Measurements from ENCODE around the gene GFOD1. TPM values are rescaled to one million over a fixed set of nuclear protein-coding genes. Genes with fewer than 3 reads are reported as not detected.

The GFOD1 gene
- total RNA-seq, 1 experiment from 2014 or later: 0.62 TPM

DNA sequence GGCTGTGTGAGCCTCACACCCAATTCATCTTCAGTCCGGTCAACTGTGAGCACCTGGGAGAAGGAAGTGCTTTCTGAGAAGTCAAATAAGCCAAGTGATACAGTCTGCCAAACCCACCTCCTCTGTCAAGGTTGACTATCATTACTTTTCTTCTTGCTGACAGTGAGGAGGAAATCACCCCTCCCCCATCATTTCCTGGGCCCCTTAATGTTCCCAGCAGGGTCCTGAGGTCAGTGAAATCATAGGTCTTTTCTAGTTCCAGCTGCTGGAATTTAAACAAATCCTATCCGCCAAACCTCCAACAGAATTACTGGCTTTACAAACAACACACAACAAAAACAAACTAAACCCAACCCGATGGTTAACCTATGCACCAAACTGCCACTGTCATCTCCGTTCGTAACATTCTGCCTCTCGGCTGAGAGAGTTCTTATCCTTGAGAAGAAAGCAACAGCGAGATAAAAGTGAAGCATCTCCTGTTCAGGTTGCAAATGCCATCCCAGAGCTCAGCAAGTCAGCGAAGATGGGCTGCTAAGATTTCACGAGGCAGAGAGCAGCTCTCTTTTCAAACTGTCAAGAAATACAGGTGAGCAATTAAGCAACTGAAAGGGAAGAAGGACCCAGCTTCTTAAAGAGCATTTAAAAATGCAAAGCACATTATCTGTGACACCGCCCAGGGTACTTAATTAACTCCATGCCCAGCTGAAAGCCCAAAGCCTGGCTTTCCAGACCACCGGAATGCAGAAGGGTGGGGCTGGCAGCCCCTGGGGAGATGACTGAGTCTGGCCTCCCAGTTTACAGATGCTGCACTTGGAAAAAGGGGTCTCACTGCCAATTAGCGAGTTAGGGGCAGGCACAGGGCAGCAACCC is 24.7 kb downstream of the GFOD1 start:
- ChIA-PET POLR2A (no interaction called here), CTCF (no interaction called here)
- Histone ChIP-seq H3K27ac (ENCODE audit: low read length) (no peak overlapping the region), H3K4me1 (ENCODE audit: control insufficient read depth, insufficient read depth, low read length) (no peaks in the 10 kb centered on the region), H3K4me3 (ENCODE audit: low read depth in 2 of 2, low read length in 2 of 2) (no peak overlapping the region), H3K27me3 (ENCODE audit: control insufficient read depth, insufficient read depth, low read length) (peaks cover under 1% of the 10 kb centered on the region), H3K9me3 (ENCODE audit: control insufficient read depth, insufficient read depth, low read depth, low read length) (no peaks in the 10 kb centered on the region), H3K36me3 (ENCODE audit: control insufficient read depth, insufficient read depth, low read length) (no peaks in the 10 kb centered on the region)
- intact Hi-C loops (cut with micrococcal nuclease; ENCODE audit: unreplicated experiment): no loop called here
- DNase-seq (ENCODE audit: low read depth, low spot score) (no peak), ATAC-seq (no peak)
- in situ Hi-C loops (cut with HindIII; ENCODE audit: low pct_unique_long_range_greater_than_20kb, low sequenced_read_pairs): no loop called here
- no peak for TF ChIP-seq TCF7L2 (IDR thresholded peaks at IDR 0.05; ENCODE audit: low read depth, low read length)
- TF ChIP-seq, protein P1, sequence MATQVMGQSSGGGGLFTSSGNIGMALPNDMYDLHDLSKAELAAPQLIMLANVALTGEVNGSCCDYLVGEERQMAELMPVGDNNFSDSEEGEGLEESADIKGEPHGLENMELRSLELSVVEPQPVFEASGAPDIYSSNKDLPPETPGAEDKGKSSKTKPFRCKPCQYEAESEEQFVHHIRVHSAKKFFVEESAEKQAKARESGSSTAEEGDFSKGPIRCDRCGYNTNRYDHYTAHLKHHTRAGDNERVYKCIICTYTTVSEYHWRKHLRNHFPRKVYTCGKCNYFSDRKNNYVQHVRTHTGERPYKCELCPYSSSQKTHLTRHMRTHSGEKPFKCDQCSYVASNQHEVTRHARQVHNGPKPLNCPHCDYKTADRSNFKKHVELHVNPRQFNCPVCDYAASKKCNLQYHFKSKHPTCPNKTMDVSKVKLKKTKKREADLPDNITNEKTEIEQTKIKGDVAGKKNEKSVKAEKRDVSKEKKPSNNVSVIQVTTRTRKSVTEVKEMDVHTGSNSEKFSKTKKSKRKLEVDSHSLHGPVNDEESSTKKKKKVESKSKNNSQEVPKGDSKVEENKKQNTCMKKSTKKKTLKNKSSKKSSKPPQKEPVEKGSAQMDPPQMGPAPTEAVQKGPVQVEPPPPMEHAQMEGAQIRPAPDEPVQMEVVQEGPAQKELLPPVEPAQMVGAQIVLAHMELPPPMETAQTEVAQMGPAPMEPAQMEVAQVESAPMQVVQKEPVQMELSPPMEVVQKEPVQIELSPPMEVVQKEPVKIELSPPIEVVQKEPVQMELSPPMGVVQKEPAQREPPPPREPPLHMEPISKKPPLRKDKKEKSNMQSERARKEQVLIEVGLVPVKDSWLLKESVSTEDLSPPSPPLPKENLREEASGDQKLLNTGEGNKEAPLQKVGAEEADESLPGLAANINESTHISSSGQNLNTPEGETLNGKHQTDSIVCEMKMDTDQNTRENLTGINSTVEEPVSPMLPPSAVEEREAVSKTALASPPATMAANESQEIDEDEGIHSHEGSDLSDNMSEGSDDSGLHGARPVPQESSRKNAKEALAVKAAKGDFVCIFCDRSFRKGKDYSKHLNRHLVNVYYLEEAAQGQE (IDR thresholded peaks at IDR 0.05; ENCODE audit: insufficient read depth in 1 of 2, low read depth in 2 of 2, low read length in 1 of 2): no peak
- TF ChIP-seq CTCF (IDR thresholded peaks at IDR 0.05): no peak
- no peak for TF ChIP-seq SIN3A (IDR thresholded peaks at IDR 0.05; ENCODE audit: borderline replicate concordance, insufficient read depth, low read depth, low read length)
- no peak for TF ChIP-seq POLR2AphosphoS5 (IDR thresholded peaks at IDR 0.05; ENCODE audit: low read depth, low read length)
- BruUV-seq (replicated peaks): no TSS peak

- TF ChIP-seq, protein P1 (IDR thresholded peaks at IDR 0.05; ENCODE audit: insufficient read depth in 1 of 2, low read depth in 2 of 2, low read length in 1 of 2): no peak
- TF ChIP-seq POLR2AphosphoS5 (IDR thresholded peaks at IDR 0.05; ENCODE audit: low read depth, low read length): no peak
- Histone ChIP-seq H3K4me3 (ENCODE audit: low read depth in 2 of 2, low read length in 2 of 2) (no peak overlapping the region), H3K27ac (ENCODE audit: low read length) (no peak overlapping the region), H3K9me3 (ENCODE audit: control insufficient read depth, insufficient read depth, low read depth, low read length) (no peaks in the 10 kb centered on the region), H3K27me3 (ENCODE audit: control insufficient read depth, insufficient read depth, low read length) (peaks cover 2% of the 10 kb centered on the region; the same call in 1 of the 2 replicates), H3K4me1 (ENCODE audit: control insufficient read depth, insufficient read depth, low read length) (no peaks in the 10 kb centered on the region), H3K36me3 (ENCODE audit: control insufficient read depth, insufficient read depth, low read length) (no peaks in the 10 kb centered on the region)
- ATAC-seq: no peak
- ChIA-PET CTCF (no interaction called here), POLR2A (no interaction called here)
- in situ Hi-C loops (cut with HindIII; ENCODE audit: low pct_unique_long_range_greater_than_20kb, low sequenced_read_pairs): no loop called here
- intact Hi-C loops (cut with micrococcal nuclease; ENCODE audit: unreplicated experiment): no loop called here
- no TSS peak for BruUV-seq (replicated peaks)
- no peak for DNase-seq (ENCODE audit: low read depth, low spot score)
Measured at GRCh38 chr6:13461805-13462204, 25.6 kb downstream of the GFOD1 start.

Data from Panc1 (cell line).